Parathyroid adenoma (tissue), 2 donors: ENCODE results near the gene VENTX.
"Not testable (repeated sequence)": the region's sequence is repeated elsewhere in the genome, so short reads cannot be mapped to it uniquely, and the experiment has no call there.

Source experiments
- H2AFZ ChIP-seq: fragments of 300-600 bp; sonication (generic); one replicate; pipeline ENCODE4 v1.7.0; 2017; ENCODE audit warnings: antibody characterized with exemption, mild to moderate bottlenecking
- H3K27ac ChIP-seq: fragments of 300-600 bp; sonication (generic); one replicate; pipeline ENCODE4 v1.7.0; 2017
- H3K27me3 ChIP-seq: fragments of 300-600 bp; sonication (generic); one replicate; pipeline ENCODE4 v1.7.0; 2017; ENCODE audit warnings: low read length; ENCODE audit not compliant: control insufficient read depth, insufficient read depth
- H3K36me3 ChIP-seq: fragments of 300-600 bp; sonication (generic); one replicate; pipeline ENCODE4 v1.7.0; 2017; ENCODE audit warnings: low read length; ENCODE audit not compliant: control insufficient read depth, insufficient read depth
- H3K4me1 ChIP-seq: fragments of 300-600 bp; sonication (generic); one replicate; pipeline ENCODE4 v1.7.0; 2017; ENCODE audit warnings: control low read depth
- H3K4me2 ChIP-seq: fragments of 300-600 bp; sonication (generic); one replicate; pipeline ENCODE4 v1.7.0; 2017; ENCODE audit warnings: low read length
- H3K4me3 ChIP-seq: fragments of 300-600 bp; sonication (generic); one replicate; pipeline ENCODE4 v1.7.0; 2017; ENCODE audit warnings: low read depth, low read length
- H3K79me2 ChIP-seq: fragments of 300-600 bp; sonication (generic); one replicate; pipeline ENCODE4 v1.7.0; 2017; ENCODE audit warnings: control low read depth
- H3K9ac ChIP-seq: fragments of 300-600 bp; sonication (generic); one replicate; pipeline ENCODE4 v1.7.0; 2017; ENCODE audit warnings: mild to moderate bottlenecking
- H3K9me3 ChIP-seq: fragments of 300-600 bp; sonication (generic); one replicate; pipeline ENCODE4 v1.7.0; 2017; ENCODE audit warnings: low read length; ENCODE audit not compliant: control insufficient read depth
- CTCF ChIP-seq: fragments of 300-600 bp; sonication (generic); IDR thresholded peaks from one replicate; pipeline ENCODE4 v1.7.0; 2017; ENCODE audit warnings: antibody characterized with exemption, mild to moderate bottlenecking
- donor health status: primary hyperparathyroidism.

Gene VENTX

DNA sequence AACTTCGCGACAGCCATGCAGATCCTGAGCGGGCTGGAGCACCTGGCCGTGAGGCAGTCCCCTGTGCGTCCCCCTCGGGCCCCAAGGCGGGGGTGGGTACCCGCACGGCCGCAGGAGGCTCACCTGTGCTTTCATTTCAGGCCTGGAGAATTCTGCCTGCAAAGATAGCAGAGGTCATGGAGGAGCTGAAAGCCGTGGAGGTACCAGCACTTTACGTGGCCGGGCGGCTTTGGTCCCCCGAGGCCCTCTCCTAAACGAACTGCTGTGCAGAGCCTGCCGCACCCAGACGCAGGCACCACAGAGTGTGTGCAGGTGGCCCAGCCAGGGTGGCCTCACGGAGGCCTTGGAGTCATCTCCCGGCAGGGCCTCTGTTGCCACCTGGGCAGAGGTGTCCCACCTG, 18.8 kb upstream of the VENTX start:
- no peak for TF ChIP-seq CTCF
- Histone ChIP-seq H3K9ac (no peak overlapping the region), H3K79me2 (no peaks in the 10 kb centered on the region), H3K4me2 (no peak overlapping the region), H2AFZ (no peak overlapping the region), H3K9me3 (no peaks in the 10 kb centered on the region), H3K27ac (no peak overlapping the region), H3K27me3 (no peaks in the 10 kb centered on the region), H3K36me3 (no peaks in the 10 kb centered on the region), H3K4me1 (no peaks in the 10 kb centered on the region), H3K4me3 (no peak overlapping the region)

GRCh38 chr10:133219782-133220181, 17.9 kb upstream of the VENTX start:
- Histone ChIP-seq H3K4me1 (no peaks in the 10 kb centered on the region), H3K4me2 (no peak overlapping the region)

DNA sequence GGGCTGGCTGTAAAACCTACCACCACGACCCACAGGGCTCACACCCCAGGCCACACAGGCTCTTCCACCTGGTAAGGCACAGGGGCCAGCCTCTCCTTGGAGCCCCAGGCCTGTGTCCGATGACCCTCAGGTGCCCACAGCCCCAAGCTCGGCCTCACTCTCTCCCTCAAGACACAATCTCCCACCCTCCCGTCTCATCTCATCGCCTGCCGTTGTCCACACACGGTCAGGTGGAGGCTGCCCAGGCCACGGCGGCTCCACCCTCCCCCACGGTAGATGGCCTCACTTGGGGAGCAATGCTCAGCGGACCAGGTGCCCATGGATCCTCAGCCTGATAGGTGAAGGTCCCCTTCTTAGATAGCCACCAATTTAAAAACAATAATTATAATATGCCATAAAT, 16.3 kb upstream of the VENTX start:
- H3K4me2 ChIP-seq = no peak overlapping the region
- no peaks in the 10 kb centered on the region for H3K36me3 ChIP-seq
- H3K4me1 ChIP-seq = no peaks in the 10 kb centered on the region
- H3K79me2 ChIP-seq = no peaks in the 10 kb centered on the region
- no peaks in the 10 kb centered on the region for H3K9me3 ChIP-seq
- TF ChIP-seq CTCF = no peak
- H3K4me3 ChIP-seq = no peak overlapping the region
- no peak overlapping the region for H3K27ac ChIP-seq
- H3K27me3 ChIP-seq = no peaks in the 10 kb centered on the region
- H2AFZ ChIP-seq = no peak overlapping the region
- H3K9ac ChIP-seq = no peak overlapping the region

More at GRCh38 chr10:133219782-133220181, 17.9 kb upstream of the VENTX start:
- Histone ChIP-seq H3K79me2 (no peaks in the 10 kb centered on the region), H3K9ac (no peak overlapping the region), H3K27me3 (no peaks in the 10 kb centered on the region), H3K36me3 (no peaks in the 10 kb centered on the region), H3K9me3 (no peaks in the 10 kb centered on the region), H2AFZ (no peak overlapping the region), H3K27ac (no peak overlapping the region), H3K4me3 (no peak overlapping the region)
- no peak for TF ChIP-seq CTCF

DNA sequence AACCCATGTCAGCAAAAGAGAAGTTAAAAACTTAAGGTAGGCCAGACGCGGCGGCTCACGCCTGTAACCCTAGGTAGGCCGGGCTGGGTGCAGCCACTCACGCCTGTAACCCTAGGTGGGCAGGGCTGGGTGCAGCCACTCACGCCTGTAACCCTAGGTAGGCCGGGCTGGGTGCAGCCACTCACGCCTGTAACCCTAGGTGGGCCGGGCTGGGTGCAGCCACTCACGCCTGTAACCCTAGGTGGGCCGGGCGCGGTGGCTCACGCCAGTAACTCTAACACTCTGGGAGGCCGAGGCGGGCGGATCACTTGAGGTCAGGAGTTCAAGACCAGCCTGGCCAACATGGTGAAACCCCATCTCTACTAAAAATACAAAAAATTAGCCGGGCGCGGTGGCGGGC, 15.9 kb upstream of the VENTX start:
- not testable (repeated sequence) for H3K27ac ChIP-seq, H3K4me2 ChIP-seq, H3K9ac ChIP-seq, H3K4me1 ChIP-seq, H3K79me2 ChIP-seq, H3K4me3 ChIP-seq, H3K9me3 ChIP-seq, H3K36me3 ChIP-seq, H3K27me3 ChIP-seq, H2AFZ ChIP-seq

DNA sequence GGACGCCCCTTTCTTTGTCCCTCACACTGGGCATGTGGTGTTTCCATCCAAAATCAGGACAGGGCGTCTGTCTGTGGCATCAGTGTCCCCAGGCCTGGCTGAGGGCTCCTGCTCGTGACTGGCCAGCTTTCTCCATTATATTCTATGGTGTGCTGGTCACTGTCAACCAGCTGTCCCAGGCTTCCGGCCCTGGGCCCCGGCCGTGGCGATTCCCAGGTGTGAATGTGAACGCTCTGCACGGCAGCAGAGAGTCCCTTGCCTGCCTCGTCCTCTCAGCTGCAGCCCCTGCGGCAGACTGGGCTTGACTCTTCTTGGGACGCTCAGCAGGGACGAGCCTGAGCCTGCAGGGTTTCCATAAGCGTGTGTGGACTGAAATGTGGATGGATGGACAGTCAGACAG, 13.6 kb upstream of the VENTX start:
- H3K4me1 ChIP-seq = no peaks in the 10 kb centered on the region
- no peak overlapping the region for H3K4me3 ChIP-seq
- no peak overlapping the region for H3K9ac ChIP-seq
- no peaks in the 10 kb centered on the region for H3K27me3 ChIP-seq
- no peaks in the 10 kb centered on the region for H3K9me3 ChIP-seq
- TF ChIP-seq CTCF = no peak
- no peak overlapping the region for H2AFZ ChIP-seq
- H3K79me2 ChIP-seq = no peaks in the 10 kb centered on the region
- no peak overlapping the region for H3K27ac ChIP-seq
- no peak overlapping the region for H3K4me2 ChIP-seq
- no peaks in the 10 kb centered on the region for H3K36me3 ChIP-seq
